Uterus (tissue), 4 donors: Measurements from ENCODE around the gene MRPL22. TPM values are rescaled to one million over a fixed set of nuclear protein-coding genes. Genes with fewer than 3 reads are reported as not detected.
"Not testable (repeated sequence)": the region's sequence is repeated elsewhere in the genome, so short reads cannot be mapped to it uniquely, and the experiment has no call there.

Source experiments
- DNase-seq, 2 donors: peaks; one replicate each; pipeline ENCODE4 v3.0.0-alpha.2; 2019 to 2020
- H3K27ac ChIP-seq, 2 donors: fragments of 200-600 bp; sonication (generic); 1 replicate in 1 of 2; 2 replicates in 1 of 2; pipeline ENCODE4 v1.5.1; 2016 to 2018
- H3K27me3 ChIP-seq, 2 donors: fragments of 200-600 bp; sonication (generic); one replicate each; pipeline ENCODE4 v1.5.1; 2018 to 2019; ENCODE audit warnings: control low read depth in 1 of 2
- H3K36me3 ChIP-seq, 2 donors: fragments of 200-600 bp; sonication (generic); one replicate each; pipeline ENCODE4 v1.5.1; 2019; ENCODE audit warnings: control low read depth in 1 of 2
- H3K4me1 ChIP-seq, 2 donors: fragments of 200-600 bp; sonication (generic); one replicate each; pipeline ENCODE4 v1.5.1; 2018 to 2019; ENCODE audit warnings: control low read depth in 1 of 2
- H3K4me3 ChIP-seq, 2 donors: fragments of 200-600 bp; sonication (generic); 1 replicate in 1 of 2; 2 replicates in 1 of 2; pipeline ENCODE4 v1.5.1; 2018 to 2019; ENCODE audit warnings: mild to moderate bottlenecking in 1 of 2
- H3K9me3 ChIP-seq, 2 donors: fragments of 200-600 bp; sonication (generic); one replicate each; pipeline ENCODE4 v1.5.1; 2019; ENCODE audit warnings: control low read depth in 1 of 2
- CTCF ChIP-seq, 4 experiments: fragments of 200-600 bp in 2 of 4; fragments of 450-650 bp in 2 of 4; sonication (generic) in 2 of 4; IDR thresholded peaks; one replicate each; pipeline ENCODE4 v1.5.1; 2016 to 2019; ENCODE audit warnings: antibody characterized with exemption in 4 of 4, mild to moderate bottlenecking in 2 of 4, moderate library complexity in 1 of 4
- POLR2A ChIP-seq, 2 donors: fragments of 450-650 bp; IDR thresholded peaks; one replicate each; pipeline ENCODE4 v1.6.1; 2016; ENCODE audit warnings: antibody characterized with exemption in 2 of 2, mild to moderate bottlenecking in 1 of 2, moderate library complexity in 1 of 2
- intact Hi-C: fragments of 100-400 bp; cut with DNase I; formaldehyde crosslinking; loops from one replicate; pipeline ENCODE4 v1.15.1; 2023; ENCODE audit warnings: low total_unique reads
- total RNA-seq, 4 donors: library from RNA; depleted of rRNA in 3 of 4; stranded (reverse); fragments of >200 nt in 3 of 4; gene quantifications; one replicate each; pipeline versions ENCODE4 v1.1.0 to v1.2.4, GENCODE V29; 2014 to 2023
- donor health status: DM: yes; HTN: yes; CAD: no.

Gene MRPL22
- total RNA-seq, 4 donors from 2014 or later: 12.6 to 39.2 (median 22.7) TPM

- no peak for TF ChIP-seq POLR2A (IDR thresholded peaks at IDR 0.05)
- no peak for TF ChIP-seq CTCF (IDR thresholded peaks at IDR 0.05)
- Histone ChIP-seq H3K27ac (no peak overlapping the region), H3K4me3 (no peak overlapping the region), H3K4me1 (no peaks in the 10 kb centered on the region), H3K27me3 (no peaks in the 10 kb centered on the region), H3K36me3 (no peaks in the 10 kb centered on the region), H3K9me3 (no peaks in the 10 kb centered on the region)
- intact Hi-C loops: no loop called here
- DNase-seq: no peak
These were observed 60.6 kb downstream of the MRPL22 start for GRCh38 chr5:155001523-155001922.

GRCh38 chr5:155002722-155003121 lies 61.8 kb downstream of the MRPL22 start:
- H3K4me1 ChIP-seq, H3K4me3 ChIP-seq, intact Hi-C loops, H3K27me3 ChIP-seq, H3K27ac ChIP-seq, DNase-seq, H3K36me3 ChIP-seq, H3K9me3 ChIP-seq: not testable (repeated sequence)

GRCh38 chr5:155004138-155004744 lies 63.4 kb downstream of the MRPL22 start:
- Histone ChIP-seq H3K27me3 (no peaks in the 10 kb centered on the region), H3K4me1 (no peaks in the 10 kb centered on the region), H3K27ac (no peak overlapping the region), H3K4me3 (no peak overlapping the region), H3K9me3 (no peaks in the 10 kb centered on the region), H3K36me3 (no peaks in the 10 kb centered on the region)
- intact Hi-C loops: no loop called here
- peak in 2 of 4 experiments; percentile 16 to 27 for TF ChIP-seq CTCF (IDR thresholded peaks at IDR 0.05)
- TF ChIP-seq POLR2A (IDR thresholded peaks at IDR 0.05): no peak
- DNase-seq: no peak

GRCh38 chr5:155006265-155006664 lies 65.4 kb downstream of the MRPL22 start:
- H3K9me3 ChIP-seq, H3K27ac ChIP-seq, H3K27me3 ChIP-seq, H3K36me3 ChIP-seq, H3K4me3 ChIP-seq, intact Hi-C loops, H3K4me1 ChIP-seq, DNase-seq: not testable (repeated sequence)

- no peaks in the 10 kb centered on the region for H3K9me3 ChIP-seq
- no peaks in the 10 kb centered on the region for H3K4me1 ChIP-seq
- TF ChIP-seq POLR2A (IDR thresholded peaks at IDR 0.05) (no peak), CTCF (IDR thresholded peaks at IDR 0.05) (no peak)
- intact Hi-C loops: no loop called here
- H3K27me3 ChIP-seq: no peaks in the 10 kb centered on the region
- DNase-seq: no peak
- no peak overlapping the region for H3K4me3 ChIP-seq
- no peaks in the 10 kb centered on the region for H3K36me3 ChIP-seq
- no peak overlapping the region for H3K27ac ChIP-seq
These were observed 67.8 kb downstream of the MRPL22 start for GRCh38 chr5:155008669-155009068.

GRCh38 chr5:155010881-155011280 lies 70.0 kb downstream of the MRPL22 start:
- no peaks in the 10 kb centered on the region for H3K36me3 ChIP-seq
- H3K4me1 ChIP-seq: no peaks in the 10 kb centered on the region
- DNase-seq: no peak
- no peaks in the 10 kb centered on the region for H3K27me3 ChIP-seq
- intact Hi-C loops: no loop called here
- H3K9me3 ChIP-seq: no peaks in the 10 kb centered on the region
- TF ChIP-seq CTCF (IDR thresholded peaks at IDR 0.05): no peak
- TF ChIP-seq POLR2A (IDR thresholded peaks at IDR 0.05): no peak
- no peak overlapping the region for H3K4me3 ChIP-seq
- H3K27ac ChIP-seq: no peak overlapping the region
